C4-2B (cell line): ENCODE measurements around the gene OR52A1.

Source experiments
- CTCF ChIP-seq: fragments of 450-650 bp; conservative IDR thresholded peaks from 2 replicates; pipeline ENCODE4 v1.5.1; 2017; ENCODE audit warnings: mild to moderate bottlenecking
- ZFX ChIP-seq: fragments of 450-650 bp; IDR thresholded peaks from 2 replicates; pipeline ENCODE4 v1.6.1; 2017

GRCh38 chr11:5171856-5172255, 17.3 kb upstream of the OR52A1 start:
- TF ChIP-seq CTCF (no peak), ZFX (no peak)
